Mesenchymal stem cell (in vitro differentiated cells and primary cell): ENCODE measurements around the gene ETF1.

ENCODE experiments used
- DNase-seq: peaks from one replicate; pipeline ENCODE4 v3.0.0-alpha.2; 2013
- H2AFZ ChIP-seq: one replicate; pipeline ENCODE4 v1.6.1; 2013; ENCODE audit warnings: low read depth, mild to moderate bottlenecking, control low read depth, inconsistent platforms, low read length, moderate library complexity
- H2AK5ac ChIP-seq: 2 replicates; pipeline ENCODE4 v1.6.1; 2013; ENCODE audit warnings: low read length, moderate library complexity, mild to moderate bottlenecking, inconsistent platforms; ENCODE audit not compliant: severe bottlenecking
- H2BK120ac ChIP-seq: one replicate; pipeline ENCODE4 v1.6.1; 2013; ENCODE audit warnings: low read depth, mild to moderate bottlenecking, inconsistent platforms, low read length, moderate library complexity
- H2BK12ac ChIP-seq, 2 experiments: one replicate each; pipeline ENCODE4 v1.6.1; 2013; ENCODE audit warnings: inconsistent platforms in 2 of 2, low read length in 2 of 2, mild to moderate bottlenecking in 2 of 2, moderate library complexity in 2 of 2, control low read depth in 1 of 2
- H2BK15ac ChIP-seq: one replicate; pipeline ENCODE4 v1.6.1; 2013; ENCODE audit warnings: mild to moderate bottlenecking, low read depth, inconsistent platforms; ENCODE audit not compliant: poor library complexity, severe bottlenecking
- H2BK5ac ChIP-seq: 2 replicates; pipeline ENCODE4 v1.6.1; 2013; ENCODE audit warnings: low read depth, mild to moderate bottlenecking, low read length, control low read depth, inconsistent platforms; ENCODE audit not compliant: poor library complexity, severe bottlenecking
- H3K14ac ChIP-seq, 2 experiments: one replicate each; pipeline ENCODE4 v1.6.1; 2013; ENCODE audit warnings: inconsistent platforms in 2 of 2, low read length in 2 of 2, control low read depth in 1 of 2, mild to moderate bottlenecking in 1 of 2, moderate library complexity in 1 of 2
- H3K18ac ChIP-seq, 2 experiments: one replicate each; pipeline ENCODE4 v1.6.1; 2013; ENCODE audit warnings: inconsistent platforms in 2 of 2, low read length in 2 of 2, control low read depth in 1 of 2, low read depth in 1 of 2, mild to moderate bottlenecking in 1 of 2
- H3K23ac ChIP-seq, 2 experiments: one replicate each; pipeline ENCODE4 v1.6.1; 2013; ENCODE audit warnings: inconsistent platforms in 2 of 2, low read length in 2 of 2, mild to moderate bottlenecking in 2 of 2, moderate library complexity in 2 of 2, control low read depth in 1 of 2
- H3K27ac ChIP-seq: 2 replicates; pipeline ENCODE4 v1.5.1; 2013; ENCODE audit warnings: mild to moderate bottlenecking, moderate library complexity, low read length, control low read depth, inconsistent platforms; ENCODE audit not compliant: poor library complexity, severe bottlenecking
- H3K27me3 ChIP-seq, 2 experiments: 2 replicates each; pipeline versions ENCODE4 v1.6.1 to v1.7.0; 2013; ENCODE audit warnings: low read length in 2 of 2, mild to moderate bottlenecking in 2 of 2, moderate library complexity in 2 of 2, control low read depth in 1 of 2, inconsistent platforms in 1 of 2; ENCODE audit not compliant: control insufficient read depth in 1 of 2, insufficient read depth in 1 of 2
- H3K36me3 ChIP-seq, 2 experiments: 2 replicates each; pipeline versions ENCODE4 v1.6.1 to v1.7.0; 2013; ENCODE audit warnings: low read length in 2 of 2, control low read depth in 1 of 2, inconsistent platforms in 1 of 2, low read depth in 1 of 2, mild to moderate bottlenecking in 1 of 2; ENCODE audit not compliant: insufficient read depth in 2 of 2, control insufficient read depth in 1 of 2
- H3K4ac ChIP-seq, 2 experiments: one replicate each; pipeline ENCODE4 v1.6.1; 2013; ENCODE audit warnings: inconsistent platforms in 2 of 2, low read length in 2 of 2, mild to moderate bottlenecking in 2 of 2, moderate library complexity in 2 of 2, control low read depth in 1 of 2, low read depth in 1 of 2
- H3K4me1 ChIP-seq: 2 replicates; pipeline ENCODE4 v1.6.1; 2013; ENCODE audit warnings: low read depth, low read length, control low read depth; ENCODE audit not compliant: control insufficient read depth, insufficient read depth
- H3K4me2 ChIP-seq: 2 replicates; pipeline ENCODE4 v1.6.1; 2013; ENCODE audit warnings: low read length, mild to moderate bottlenecking, inconsistent platforms; ENCODE audit not compliant: poor library complexity, severe bottlenecking
- H3K4me3 ChIP-seq, 2 experiments: 2 replicates each; pipeline versions ENCODE4 v1.5.1 to v1.7.0; 2013; ENCODE audit warnings: low read length in 2 of 2, mild to moderate bottlenecking in 2 of 2, control low read depth in 1 of 2, low read depth in 1 of 2; ENCODE audit not compliant: insufficient read depth in 1 of 2
- H3K79me1 ChIP-seq: replicated peaks from 2 replicates; pipeline ENCODE4 v1.6.1; 2013; ENCODE audit warnings: mild to moderate bottlenecking, control low read depth, low read length, inconsistent platforms; ENCODE audit not compliant: poor library complexity, severe bottlenecking
- H3K9ac ChIP-seq: 2 replicates; pipeline ENCODE4 v1.7.0; 2013; ENCODE audit warnings: mild to moderate bottlenecking, low read length, moderate library complexity
- H3K9me3 ChIP-seq: 2 replicates; pipeline ENCODE4 v1.7.0; 2013; ENCODE audit warnings: mild to moderate bottlenecking, low read length; ENCODE audit not compliant: control insufficient read depth
- H4K8ac ChIP-seq: one replicate; pipeline ENCODE4 v1.6.1; 2013; ENCODE audit warnings: inconsistent platforms, mild to moderate bottlenecking, low read length, moderate library complexity
- H4K91ac ChIP-seq: one replicate; pipeline ENCODE4 v1.6.1; 2013; ENCODE audit warnings: mild to moderate bottlenecking, low read length, inconsistent platforms
- WGBS: methylation state at CpG from one replicate; pipeline ENCODE4 v1.1.7; 2013; ENCODE audit warnings: mixed read lengths; 5-methylcytosine and 5-hydroxymethylcytosine counted together

Gene ETF1

DNA sequence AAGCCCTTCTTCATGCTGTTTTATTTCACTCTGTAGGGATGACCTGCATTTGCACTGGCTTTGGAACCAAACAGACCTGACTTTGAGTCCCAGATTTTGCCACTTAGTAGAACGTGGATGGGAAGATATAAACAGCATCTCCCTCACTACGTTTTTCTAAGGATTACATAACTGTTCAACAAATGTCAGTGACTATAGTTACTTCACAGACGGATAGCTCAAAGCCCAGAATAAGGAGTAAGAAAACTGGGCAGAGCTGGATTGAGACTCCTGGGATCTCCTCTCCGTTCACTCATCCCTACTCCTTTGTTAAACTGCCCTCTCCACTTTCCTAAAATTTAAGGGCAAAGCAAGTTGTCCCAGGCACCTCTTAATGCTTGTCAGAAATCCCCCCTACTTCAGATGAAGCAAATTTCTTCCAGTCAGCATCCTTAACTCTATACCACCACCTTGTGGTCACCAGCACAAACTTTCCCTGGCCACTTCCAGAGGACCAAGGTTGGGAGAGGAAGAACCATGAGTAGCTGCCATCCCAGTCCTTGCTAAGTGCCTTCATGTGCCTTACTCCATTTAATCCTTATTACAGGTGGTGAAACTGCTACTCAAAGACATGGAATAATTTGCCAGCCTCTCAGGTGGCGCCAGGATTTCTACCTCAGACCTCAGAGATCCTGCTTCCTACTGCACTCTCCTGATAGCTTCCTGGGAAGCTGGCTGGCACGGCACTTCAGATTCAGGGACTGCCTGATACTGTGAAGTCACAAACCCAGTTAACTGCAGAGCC, 39.4 kb downstream of the ETF1 start:
- no peak overlapping the region for H2AFZ ChIP-seq
- H3K4me1 ChIP-seq, result peaks cover 2% of the 10 kb centered on the region
- no peak overlapping the region for H3K18ac ChIP-seq
- H4K8ac ChIP-seq, result no peak overlapping the region
- no peak overlapping the region for H2AK5ac ChIP-seq
- no peak overlapping the region for H4K91ac ChIP-seq
- 43% methylated on average over 6 of the region's 6 CpGs for WGBS
- no peak overlapping the region for H3K4me3 ChIP-seq
- peaks cover 7% of the 10 kb centered on the region for H3K79me1 ChIP-seq
- H3K9ac ChIP-seq, result no peak overlapping the region
- no peak overlapping the region for H3K27ac ChIP-seq
- H2BK12ac ChIP-seq, result no peak overlapping the region
- H3K23ac ChIP-seq, result no peak overlapping the region
- no peak overlapping the region for H2BK5ac ChIP-seq
- H3K4me2 ChIP-seq, result no peak overlapping the region
- H2BK15ac ChIP-seq, result no peak overlapping the region
- H3K36me3 ChIP-seq, result peaks cover 16 to 36% of the 10 kb centered on the region in 2 experiments
- no peaks in the 10 kb centered on the region for H3K9me3 ChIP-seq
- peak; percentile 76 for DNase-seq
- no peak overlapping the region for H3K14ac ChIP-seq
- H2BK120ac ChIP-seq, result no peak overlapping the region
- no peak overlapping the region for H3K4ac ChIP-seq
- H3K27me3 ChIP-seq, result no peaks in the 10 kb centered on the region

DNA sequence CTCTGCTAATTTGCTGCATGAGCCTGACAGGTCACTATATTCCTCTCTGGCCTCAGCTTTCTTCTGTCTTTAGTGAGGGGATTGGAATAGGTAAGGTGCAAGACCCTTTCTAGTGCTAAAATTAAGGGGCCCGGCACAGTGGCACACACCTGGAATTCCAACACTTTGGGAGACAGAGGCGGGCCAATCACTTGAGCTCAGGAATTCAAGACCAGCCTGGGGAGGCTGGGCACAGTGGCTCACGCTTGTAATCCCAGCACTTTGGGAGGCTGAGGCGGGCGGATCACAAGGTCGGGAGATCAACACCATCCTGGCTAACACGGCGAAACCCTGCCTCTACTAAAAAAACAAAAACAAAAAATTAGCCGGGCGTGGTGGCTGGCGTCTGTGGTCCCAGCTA, 40.5 kb downstream of the ETF1 start:
- Histone ChIP-seq H3K9ac (no peak overlapping the region), H3K14ac (no peak overlapping the region), H2AFZ (no peak overlapping the region), H3K18ac (no peak overlapping the region), H3K27ac (no peak overlapping the region), H2BK12ac (no peak overlapping the region), H2AK5ac (no peak overlapping the region), H3K4ac (no peak overlapping the region), H4K91ac (no peak overlapping the region), H2BK5ac (no peak overlapping the region), H3K23ac (no peak overlapping the region), H2BK15ac (no peak overlapping the region), H3K4me2 (no peak overlapping the region), H3K27me3 (no peaks in the 10 kb centered on the region), H3K4me3 (no peak overlapping the region), H3K79me1 (peaks cover 5% of the 10 kb centered on the region), H3K4me1 (peaks cover 2% of the 10 kb centered on the region), H2BK120ac (no peak overlapping the region), H3K9me3 (no peaks in the 10 kb centered on the region), H3K36me3 (peaks cover 9 to 24% of the 10 kb centered on the region in 2 experiments), H4K8ac (no peak overlapping the region)
- WGBS, result 89% methylated on average over 8 of the region's 11 CpGs
- DNase-seq, result no peak

DNA sequence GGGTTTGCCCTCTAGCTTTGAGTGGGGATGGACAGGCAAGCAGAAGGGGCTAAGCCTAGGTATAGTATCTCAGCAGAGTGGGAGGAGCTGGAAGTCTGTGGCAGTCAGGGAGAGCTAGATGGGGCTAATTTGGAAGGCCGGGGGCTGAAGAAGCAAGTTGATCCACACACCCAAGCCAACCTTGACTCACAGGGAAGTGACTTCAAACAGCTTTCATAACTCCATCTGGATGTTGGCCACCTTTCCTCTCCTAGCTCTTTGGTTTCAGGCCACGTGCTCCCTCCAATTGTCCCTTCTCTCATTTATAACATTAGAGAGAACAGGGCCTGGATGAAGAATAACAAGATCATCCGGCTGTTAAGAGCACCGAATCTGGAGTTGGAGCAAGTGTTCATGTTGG, 40.9 kb downstream of the ETF1 start:
- H3K4me2 ChIP-seq, result no peak overlapping the region
- no peak overlapping the region for H3K14ac ChIP-seq
- H3K27me3 ChIP-seq, result no peaks in the 10 kb centered on the region
- H3K4me3 ChIP-seq, result no peak overlapping the region
- no peak for DNase-seq
- no peak overlapping the region for H2BK5ac ChIP-seq
- H4K91ac ChIP-seq, result no peak overlapping the region
- no peak overlapping the region for H3K27ac ChIP-seq
- no peak overlapping the region for H3K23ac ChIP-seq
- no peak overlapping the region for H2BK120ac ChIP-seq
- H2BK15ac ChIP-seq, result no peak overlapping the region
- H2AFZ ChIP-seq, result no peak overlapping the region
- no peak overlapping the region for H3K4ac ChIP-seq
- no peak overlapping the region for H2AK5ac ChIP-seq
- H3K4me1 ChIP-seq, result peaks cover 2% of the 10 kb centered on the region
- H3K9ac ChIP-seq, result no peak overlapping the region
- peaks cover 5% of the 10 kb centered on the region for H3K79me1 ChIP-seq
- H3K9me3 ChIP-seq, result no peaks in the 10 kb centered on the region
- H4K8ac ChIP-seq, result no peak overlapping the region
- peaks cover 7 to 20% of the 10 kb centered on the region in 2 experiments for H3K36me3 ChIP-seq
- H3K18ac ChIP-seq, result no peak overlapping the region
- whole genome bisulfite sequencing, result 98% methylated on average over 4 of the region's 4 CpGs
- no peak overlapping the region for H2BK12ac ChIP-seq

DNA sequence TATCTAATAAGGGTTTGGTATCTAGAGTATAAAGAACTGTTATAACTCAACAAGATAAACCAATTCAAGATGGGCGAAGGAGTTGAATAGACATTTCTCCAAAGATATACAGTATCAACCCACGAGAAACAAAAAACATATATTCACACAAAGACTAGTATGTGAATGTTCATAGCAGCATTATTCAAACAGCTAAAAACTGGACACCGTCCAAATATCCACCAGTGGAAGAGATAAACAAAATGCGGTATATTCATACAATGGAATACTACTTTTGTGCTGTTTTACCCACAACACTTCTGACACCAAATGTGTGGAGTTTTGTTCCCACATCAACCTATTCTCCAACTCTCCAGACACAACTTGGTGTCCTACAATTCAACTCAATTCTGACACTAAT, 44.7 kb downstream of the ETF1 start:
- no peak overlapping the region for H4K8ac ChIP-seq
- no peak overlapping the region for H2BK5ac ChIP-seq
- no peak overlapping the region for H3K4me2 ChIP-seq
- H3K23ac ChIP-seq, result no peak overlapping the region
- H3K4ac ChIP-seq, result no peak overlapping the region
- H2BK12ac ChIP-seq, result no peak overlapping the region
- H3K9ac ChIP-seq, result no peak overlapping the region
- no peak overlapping the region for H3K14ac ChIP-seq
- no peaks in the 10 kb centered on the region for H3K27me3 ChIP-seq
- no peak overlapping the region for H2BK15ac ChIP-seq
- H4K91ac ChIP-seq, result no peak overlapping the region
- H3K36me3 ChIP-seq, result no peaks in the 10 kb centered on the region
- no peak overlapping the region for H2AK5ac ChIP-seq
- WGBS, result 90% methylated on average over 3 of the region's 4 CpGs
- H2AFZ ChIP-seq, result no peak overlapping the region
- H3K4me1 ChIP-seq, result peaks cover 2% of the 10 kb centered on the region
- H3K4me3 ChIP-seq, result no peak overlapping the region
- DNase-seq, result no peak
- H3K79me1 ChIP-seq, result peaks cover 2% of the 10 kb centered on the region
- H3K9me3 ChIP-seq, result no peaks in the 10 kb centered on the region
- H2BK120ac ChIP-seq, result no peak overlapping the region
- no peak overlapping the region for H3K18ac ChIP-seq
- no peak overlapping the region for H3K27ac ChIP-seq
